ENCODE data around the gene HOXC10.

DNA sequence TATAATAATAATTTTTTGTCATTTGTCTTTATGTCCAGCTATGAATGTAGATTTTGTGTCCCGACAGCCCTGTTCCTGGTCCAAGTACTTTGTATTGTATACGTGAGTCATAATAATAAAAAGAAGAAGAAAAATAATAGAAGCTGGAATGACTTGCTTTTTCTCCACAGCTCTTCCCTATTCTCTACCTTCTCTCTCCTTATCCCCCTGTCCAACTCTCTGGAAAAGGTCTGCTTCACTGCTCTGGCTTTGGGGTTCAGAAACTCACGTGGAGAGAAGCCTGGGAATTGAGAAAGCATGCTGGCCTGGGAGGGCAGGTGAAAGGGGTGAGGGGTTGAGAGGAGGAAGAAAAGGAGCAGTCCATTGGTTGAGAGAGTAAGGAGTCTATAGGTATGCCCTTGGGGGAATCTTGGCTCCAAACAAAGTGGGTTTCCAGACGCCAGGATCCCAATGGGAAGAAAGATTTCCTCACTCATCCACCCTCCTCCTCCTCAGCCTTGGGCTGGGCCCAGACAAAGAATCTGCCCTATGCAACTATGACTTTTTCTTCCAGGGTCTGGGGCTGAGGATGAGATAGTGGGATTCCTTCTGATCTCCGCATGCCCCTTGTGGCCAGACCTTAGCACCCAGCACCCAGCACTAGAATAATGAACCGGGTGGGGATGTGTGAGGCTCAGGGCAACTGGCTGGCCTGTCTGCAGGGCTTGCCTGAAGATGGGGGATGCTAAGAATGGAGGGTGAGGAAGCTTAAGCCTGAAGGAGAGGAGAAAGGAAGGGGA, 27.9 kb downstream of the HOXC10 start:
- no peak for TF ChIP-seq CTCF (IDR thresholded peaks at IDR 0.05; ENCODE audit: insufficient read depth, low read depth, low read length)
- no peak for TF ChIP-seq EZH2 (IDR thresholded peaks at IDR 0.05; ENCODE audit: insufficient read depth, low read length)

All from astrocyte (in vitro differentiated cells and primary cell).